CD4-positive, alpha-beta T cell treated with Interleukin-1 beta for 1 hour (primary cell): ENCODE measurements around the gene MXRA7.

Source experiments
- DNase-seq, 2 donors: peaks; one replicate each; pipeline ENCODE4 v3.0.0-alpha.2; 2020 to 2022

MXRA7 gene

DNA sequence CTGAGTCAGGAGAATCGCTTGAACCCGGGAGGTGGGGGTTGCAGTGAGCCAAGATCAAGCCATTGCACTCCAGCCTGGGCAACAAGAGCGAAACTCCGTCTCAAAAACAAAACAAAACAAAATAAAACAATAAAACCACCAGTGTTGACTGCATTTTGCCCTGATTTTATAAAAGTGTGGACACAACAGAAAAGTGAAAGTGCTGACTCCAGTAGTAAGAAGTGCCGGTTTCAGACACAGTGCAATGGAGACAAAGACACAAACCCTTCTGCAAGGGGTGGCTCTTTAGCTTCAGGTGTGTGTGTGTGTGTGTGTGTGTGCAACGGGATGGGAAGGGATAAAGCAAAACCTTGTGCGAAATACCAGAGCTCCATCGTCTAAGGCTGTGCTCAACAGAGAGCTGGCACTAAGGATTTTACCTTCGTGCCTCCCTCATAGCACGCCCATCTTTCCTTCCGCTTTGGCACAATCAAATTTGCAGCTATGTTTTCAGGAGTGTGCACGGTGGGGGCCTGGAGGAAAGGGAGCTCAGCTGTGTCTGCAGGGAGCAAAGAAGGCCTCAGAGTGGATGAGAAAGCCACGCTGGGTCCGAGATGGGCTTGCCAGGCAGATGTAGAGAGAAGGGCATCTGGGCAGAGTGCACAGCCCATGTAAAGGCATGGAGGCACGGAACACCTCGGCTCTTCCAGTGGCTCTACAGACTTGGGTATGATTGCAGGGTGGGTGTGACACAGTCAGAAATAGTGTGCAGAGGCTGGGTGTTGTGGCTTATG, 15.5 kb downstream of the MXRA7 start:
- DNase-seq, result no peak

DNA sequence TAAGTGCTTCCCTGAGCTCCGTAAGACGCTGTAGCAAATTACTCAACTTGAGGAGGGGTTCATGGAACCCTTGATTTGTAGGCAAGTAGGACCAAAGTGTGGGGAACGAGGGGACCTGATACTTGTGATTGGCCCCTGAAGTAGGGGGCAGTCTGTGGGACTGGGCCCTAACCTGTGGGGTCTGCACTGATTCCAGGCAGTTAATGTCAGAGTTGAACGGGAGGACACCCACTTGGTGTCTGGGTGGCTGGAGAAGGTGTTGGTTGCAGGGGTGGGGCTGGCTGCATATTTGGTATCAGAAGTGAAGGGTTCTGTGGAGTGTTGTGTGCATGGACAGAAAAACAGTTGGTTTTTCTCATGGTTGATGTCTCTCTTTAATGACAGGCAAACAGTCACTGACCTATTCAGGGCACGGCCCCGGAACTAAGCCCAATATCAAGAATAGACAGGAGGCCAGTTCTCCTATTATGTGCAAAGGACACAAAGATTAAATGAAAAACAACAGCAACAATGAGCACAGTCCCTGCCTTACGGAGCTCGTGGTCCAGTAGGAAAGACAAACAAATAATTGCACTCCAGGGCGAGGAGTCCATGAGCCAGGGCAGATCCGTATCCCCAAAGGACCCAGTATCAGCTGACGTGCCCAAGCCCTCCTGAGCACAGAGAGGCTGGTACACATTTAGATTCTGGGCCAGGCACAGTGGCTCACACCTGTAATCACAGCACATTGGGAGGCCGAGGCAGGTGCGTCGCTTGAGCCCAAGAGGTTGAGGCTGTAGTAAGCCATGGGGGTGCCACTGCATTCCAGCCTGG, 19.2 kb downstream of the MXRA7 start:
- no peak for DNase-seq

DNA sequence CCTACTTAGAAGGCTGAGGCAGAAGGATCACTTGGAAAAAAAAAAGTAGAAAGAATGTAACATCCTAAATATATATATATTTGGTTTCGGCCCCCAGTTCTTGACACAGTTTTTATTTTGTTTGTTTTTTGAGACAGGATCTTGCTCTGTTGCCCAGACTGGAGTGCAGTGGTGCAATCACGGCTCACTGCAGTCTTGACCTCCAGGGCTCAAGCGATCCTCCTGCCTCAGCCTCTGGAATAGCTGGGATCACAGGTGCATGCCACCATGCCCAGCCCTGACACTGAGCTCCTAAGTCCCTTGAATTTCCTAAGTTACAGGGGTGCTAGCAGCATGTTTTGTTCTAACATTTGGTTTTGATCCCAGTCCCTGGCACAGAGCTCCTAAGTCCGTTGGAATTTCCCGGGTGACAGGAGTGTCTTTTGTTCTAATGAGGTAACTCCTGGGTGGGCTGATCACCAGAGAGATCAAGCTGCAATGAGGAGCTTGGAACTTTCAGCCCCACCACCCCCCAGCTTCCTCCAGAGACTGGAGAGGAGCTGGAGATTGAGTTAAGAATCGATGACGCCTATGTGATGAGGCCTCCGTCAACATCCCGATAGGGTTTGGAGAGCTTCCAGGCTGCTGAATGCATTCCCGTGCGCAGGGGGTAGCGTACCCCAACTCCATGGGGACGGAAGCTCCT, 20.0 kb downstream of the MXRA7 start:
- no peak for DNase-seq

DNA sequence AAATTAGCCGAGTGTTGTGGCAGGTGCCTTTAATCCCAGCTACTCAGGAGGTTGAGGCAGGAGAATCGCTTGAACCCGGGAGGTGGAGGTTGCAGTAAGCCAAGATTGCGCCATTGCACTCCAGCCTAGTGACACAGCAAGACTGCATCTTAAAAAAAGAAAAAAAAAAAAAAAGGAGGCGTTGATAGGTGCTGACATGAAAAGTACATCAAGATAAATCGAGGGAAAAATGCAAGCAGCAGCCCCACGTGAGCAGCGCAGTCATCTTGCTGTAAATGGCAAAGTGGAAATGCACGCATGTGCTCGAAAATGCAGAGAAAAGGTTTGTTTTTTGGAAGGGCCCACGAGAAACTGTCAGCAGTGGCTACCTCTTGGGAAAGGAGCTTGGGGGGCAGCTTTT, 20.9 kb downstream of the MXRA7 start:
- no peak for DNase-seq

DNA sequence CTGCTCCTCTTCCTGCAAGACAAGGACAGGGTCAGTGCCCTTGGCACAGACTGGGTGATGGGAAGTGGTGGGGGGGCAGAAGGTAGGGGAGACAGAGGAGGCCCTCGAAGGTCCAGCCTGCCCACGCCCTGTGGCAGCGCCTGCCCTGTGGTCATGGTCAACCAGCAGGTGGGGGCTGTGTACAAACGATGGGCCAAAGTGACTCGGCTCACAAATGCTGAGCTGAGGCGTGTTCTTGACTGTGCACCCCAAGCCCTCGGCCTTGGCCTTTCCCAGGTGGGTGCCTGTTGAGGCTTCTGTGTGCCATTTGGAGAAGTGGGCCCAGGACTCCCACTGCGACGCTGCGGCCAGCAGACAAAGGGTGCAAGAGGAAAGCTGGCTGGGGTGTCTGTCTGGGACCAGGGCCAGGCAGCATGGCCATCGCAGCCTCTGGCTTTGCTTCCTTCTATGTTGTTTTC, 22.6 kb downstream of the MXRA7 start:
- no peak for DNase-seq

DNA sequence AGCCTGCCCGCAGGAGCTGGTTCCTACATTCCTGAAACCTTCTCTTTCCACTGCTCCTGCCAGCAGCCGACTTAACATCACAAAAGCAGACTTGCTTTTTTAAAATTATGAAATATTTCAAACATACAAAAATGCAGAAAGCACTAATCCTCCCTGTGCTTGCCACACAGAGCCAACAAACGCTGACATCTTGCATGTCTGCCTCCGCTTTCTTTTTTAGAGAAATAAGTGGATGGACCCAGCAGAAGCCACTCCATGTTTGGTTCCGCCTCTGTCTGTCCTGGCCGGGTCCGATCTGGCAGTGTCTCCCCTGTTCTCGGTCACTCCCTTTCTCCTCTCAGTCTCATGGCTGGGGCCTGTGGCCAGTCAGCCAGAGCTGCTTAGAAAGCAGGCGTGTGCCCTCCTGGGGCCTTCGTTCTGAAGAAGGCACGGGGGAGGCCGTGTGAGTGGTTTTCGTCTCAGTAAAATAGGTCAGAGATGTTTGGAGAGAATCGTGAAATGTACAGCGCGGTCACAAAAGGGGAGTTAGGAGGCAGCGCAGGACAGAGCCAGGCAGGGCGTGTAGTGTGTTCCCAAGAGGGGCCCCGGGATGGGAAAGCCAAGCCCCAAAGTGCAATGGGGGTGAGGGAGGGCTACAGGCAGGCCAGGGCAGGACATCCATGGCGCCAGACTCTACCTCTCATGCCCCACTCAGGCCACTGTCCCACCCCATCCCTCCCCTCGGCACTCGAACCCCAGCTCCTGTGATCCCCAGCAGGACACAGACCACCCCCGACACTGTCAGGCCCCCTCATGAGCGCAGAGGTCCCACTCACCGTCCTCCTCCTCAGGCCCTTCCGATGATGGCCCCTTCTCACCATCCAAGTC, 23.2 kb downstream of the MXRA7 start:
- DNase-seq, result no peak

DNA sequence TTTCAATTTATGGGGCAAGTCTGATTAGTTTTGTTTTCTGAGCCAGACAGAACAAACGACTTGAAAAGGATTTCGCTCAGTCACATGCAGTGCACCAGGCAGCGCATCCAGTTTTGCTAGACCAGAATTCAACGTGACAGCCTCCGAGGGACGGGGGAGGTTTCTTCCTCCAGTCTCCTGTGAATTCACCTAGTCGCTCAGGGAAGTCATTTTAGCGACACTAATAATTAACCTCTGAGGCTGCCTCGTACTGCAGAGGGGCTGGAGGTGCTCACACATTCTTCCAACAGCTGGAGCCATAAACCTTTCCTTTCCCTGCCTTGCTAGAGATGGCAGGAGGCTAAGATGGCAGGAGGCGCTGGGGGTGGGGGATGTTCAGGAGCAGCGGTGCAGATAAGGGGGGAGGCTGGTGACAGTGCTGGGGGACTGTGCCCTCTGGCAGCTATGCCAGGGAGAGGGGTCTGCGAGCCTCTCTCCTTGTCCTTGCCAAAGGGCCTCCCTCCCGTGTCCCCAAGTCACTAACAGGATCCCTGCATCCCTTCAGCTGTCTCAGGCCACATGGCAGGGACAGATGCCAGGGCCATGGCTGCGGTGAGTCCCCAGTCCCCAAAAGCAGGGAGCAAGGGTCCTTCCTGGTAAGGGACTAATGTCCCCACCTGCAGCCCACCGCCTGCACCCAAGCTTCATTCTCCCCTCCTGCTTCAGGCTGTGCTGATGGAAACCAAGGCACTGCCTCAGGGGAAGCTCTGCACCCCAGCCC, 24.0 kb downstream of the MXRA7 start:
- no peak for DNase-seq

DNA sequence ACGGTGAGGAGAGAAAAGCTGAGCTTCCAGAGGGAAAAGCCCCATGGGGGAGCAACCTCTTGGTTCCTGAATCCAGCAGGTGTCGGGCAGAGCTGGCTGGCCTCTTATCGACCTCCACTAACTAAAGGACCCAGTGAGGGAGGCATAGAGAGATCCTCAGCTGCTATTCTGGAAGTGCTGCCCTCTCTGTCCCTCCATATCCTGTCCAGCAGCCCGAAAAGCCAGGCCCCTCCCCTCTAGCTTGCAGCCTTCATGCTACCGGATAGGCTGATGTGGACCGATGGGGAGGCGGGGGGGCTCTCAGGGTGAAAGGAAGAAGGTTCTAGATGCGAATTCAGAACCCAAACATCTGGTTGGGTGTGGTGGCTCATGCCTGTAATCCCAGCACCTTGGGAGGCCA, 24.9 kb downstream of the MXRA7 start:
- DNase-seq, result no peak

DNA sequence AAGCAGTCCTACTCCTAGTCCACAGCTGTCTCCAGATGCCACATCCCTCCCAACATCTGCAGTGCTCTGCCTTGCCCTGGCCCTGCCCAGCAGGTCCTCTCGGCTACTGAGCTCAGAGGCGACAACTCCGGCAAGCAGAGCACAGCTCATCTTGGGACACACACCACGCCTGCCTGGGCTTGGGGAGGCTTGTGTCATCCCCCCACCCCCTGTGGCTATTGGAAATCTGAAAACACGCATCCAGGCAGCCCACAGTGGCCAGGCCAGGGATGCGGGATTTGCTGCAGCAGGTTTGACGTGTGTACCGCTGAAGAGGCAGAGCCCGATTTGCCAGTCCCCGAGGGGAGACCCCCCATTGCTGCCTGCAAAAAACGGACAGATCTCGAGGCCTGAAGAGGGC, 25.4 kb downstream of the MXRA7 start:
- no peak for DNase-seq

DNA sequence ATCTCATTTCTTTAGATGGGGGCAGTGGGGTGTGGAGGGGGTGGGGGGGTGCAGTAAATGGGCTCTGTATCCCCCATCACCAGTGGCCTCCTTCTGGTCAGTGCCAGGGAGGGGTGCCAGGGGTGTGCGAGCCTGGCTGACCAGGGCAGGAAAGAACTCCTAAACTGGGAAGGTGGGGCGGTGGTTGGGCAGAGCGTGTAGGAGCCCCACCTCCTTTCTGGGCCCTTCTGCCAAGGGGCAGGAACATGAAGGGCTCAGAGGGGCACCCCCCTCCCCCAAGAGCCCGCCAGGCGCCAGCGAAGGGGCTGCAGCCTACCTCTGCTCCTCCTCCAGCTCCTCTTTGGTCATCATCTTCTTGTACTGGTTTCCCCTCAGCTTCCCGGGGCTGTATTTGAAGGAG, 26.0 kb downstream of the MXRA7 start:
- no peak for DNase-seq

DNA sequence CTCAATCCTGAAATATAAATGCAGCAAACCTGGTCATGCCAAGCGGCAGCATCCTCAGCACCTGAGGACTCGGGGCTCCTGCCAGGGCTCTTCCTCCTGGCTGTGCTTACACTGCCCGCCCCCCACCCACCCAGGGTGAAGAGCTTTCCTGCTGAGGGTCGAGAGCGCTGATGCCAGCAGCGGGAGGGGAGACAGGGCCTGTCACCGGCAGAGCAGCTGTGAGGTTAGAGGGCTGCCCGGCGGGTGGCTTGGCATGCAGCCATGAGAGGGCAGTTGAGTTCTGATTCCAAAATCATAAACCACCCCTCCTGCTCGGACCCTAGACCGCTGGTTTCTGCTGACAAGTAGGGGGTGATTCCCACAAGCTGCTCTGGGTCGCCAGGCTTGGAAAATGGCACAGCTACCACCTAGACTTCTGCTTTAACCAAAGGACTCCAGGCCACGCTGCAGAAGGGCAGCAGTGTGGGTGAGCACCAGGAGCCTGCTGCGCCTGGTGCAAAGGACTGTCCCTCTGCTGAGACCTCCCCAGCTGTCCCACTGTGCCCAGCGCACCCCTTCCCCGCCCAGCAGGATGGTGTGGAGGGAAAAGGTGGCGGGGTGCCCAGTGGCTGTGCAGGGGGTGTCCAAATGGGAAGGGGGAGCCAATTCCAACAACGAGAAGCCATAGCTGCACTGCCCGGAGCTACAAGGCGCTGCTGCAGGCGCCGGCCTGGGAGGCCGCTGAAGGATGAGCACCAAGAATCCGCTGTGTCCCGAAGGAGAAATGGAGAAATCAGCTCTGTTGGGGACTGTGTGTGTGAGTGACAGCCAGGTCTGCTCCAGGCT, 26.6 kb downstream of the MXRA7 start:
- no peak for DNase-seq

DNA sequence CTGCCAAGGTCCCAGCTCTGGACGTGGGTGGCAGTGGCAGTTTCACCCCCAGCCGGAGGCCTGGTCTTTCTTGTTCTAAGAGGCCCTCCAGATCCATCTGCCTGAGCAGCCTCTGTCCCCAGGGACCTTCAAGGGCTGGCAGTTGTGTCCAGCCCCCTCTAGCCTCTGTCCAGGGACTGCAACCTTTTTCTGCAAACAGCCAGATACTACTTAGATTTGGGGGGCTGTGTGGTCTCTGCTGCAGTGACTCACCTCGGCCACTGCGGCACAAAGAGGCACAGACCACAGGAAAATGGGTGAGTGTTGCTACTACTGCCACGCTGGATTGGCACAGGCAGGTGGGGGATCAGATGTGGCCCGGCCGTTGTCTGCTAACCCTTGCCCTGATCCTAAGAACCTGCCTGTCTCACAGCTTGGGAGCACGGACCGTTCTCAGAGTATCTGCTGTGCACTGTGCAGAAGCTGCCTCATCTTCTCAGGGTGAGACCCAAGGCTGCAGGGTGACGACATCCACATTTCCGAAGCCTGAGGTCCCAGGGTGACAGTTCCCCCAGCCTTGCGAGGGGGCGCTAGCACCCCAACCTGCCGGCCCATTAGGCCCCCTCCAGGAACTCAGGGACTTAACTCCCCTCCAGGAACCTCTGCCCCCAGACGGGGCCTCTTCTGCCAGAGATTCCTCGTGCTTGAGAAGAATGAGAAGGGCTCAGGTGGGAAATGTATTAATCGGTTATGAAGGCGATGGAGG, 27.6 kb downstream of the MXRA7 start:
- DNase-seq, result no peak

DNA sequence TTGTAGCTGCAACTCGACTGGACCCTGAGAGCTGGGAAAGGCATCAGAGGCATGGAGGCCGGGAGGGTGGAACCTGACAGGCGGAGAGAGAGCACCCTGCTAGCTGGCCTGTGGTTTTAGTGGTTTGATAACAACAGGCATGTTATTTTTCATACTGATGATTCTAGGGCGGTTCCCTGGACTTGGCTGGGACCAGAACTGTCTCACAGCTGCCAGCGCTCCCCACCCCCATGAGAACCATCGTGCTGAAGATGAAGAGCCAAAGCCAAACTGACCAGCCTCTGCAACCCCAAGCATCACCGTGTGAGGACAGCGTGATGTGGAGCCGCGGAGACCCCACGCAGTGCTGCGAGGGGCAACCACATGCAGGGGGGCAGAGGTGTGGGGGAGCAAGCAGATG, 28.5 kb downstream of the MXRA7 start:
- DNase-seq, result no peak

DNA sequence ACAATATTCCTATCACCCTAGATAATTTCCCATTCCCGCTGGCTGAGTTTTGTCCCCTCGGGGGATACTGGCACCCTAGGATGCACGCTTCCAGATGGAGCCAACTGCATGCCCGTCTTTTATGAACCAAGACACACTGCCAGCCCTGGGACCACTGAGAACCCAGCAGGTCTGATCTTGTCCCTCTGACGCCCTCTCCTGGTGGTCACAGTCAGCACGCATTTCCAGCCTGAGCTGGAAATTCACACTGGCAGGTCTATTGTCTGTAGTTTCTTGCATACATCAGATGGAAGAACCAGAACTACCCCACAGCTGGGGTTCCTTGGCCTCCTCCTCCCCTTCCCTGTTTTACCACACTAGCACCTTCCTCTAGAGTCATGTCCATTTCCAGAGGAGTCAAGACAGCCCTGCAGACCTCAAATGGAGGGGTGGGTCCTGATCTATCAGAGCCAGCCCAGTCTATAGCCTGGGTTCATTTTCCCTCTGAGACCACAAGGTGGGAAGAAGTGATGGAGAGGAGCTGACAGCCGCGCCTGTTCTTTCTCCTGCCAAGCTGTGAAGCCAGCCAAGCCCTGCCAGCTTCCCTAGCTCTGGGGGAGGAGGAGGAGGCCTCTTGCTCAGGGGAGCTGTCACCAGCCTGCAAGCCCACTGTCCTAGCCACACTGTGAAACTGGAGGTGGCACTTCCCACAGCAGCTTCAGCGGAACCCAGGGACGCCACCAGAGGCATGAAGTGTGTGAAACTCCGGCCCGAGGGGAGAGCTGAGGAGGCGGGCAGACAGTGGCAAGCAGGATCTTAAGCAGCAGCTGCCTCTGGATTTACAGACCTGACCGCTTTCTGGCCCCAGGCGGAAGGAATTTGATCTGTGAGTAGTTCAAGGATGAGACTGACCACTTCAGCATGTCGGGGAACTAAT, 29.3 kb downstream of the MXRA7 start:
- peak; percentile 74 to 77 for DNase-seq

DNA sequence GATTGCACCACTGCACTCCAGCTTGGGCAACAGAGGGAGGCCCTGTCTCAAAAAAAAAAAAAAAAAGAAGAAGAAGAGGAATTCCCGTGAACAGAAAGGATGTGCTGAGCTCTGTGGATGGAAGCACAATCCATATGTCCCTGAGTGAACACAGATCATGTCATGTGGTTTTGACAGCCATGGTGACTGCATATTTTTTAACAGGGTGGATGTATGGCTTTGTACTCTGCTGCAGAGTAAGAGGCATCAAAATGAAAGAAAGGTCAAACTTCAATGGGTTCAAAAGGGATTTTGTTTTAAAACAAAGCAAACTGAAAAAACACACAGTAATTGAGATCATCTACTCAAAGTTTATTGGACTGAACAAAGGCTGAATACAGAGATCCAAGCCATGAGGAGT, 31.5 kb downstream of the MXRA7 start:
- DNase-seq, result no peak

DNA sequence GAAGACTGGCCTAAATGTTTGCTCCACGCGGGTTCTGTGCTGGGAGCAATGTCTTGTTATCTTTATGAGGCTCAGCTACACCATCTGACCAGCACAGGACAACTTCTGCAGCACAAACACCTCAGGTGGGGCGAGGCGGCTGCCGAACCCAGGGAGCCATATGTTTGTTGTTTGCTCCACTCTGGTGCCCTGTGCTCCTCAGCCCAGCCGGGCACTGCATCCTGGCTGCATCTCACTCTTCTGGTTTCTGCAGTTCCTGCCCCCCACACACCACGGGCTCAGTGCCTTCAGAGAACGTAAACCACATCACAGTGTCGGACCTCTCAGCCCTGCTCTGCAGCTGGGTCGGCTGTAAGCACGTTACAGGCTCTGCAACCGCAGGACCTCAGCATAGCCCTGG, 32.4 kb downstream of the MXRA7 start:
- peak; percentile 24 to 43 for DNase-seq

DNA sequence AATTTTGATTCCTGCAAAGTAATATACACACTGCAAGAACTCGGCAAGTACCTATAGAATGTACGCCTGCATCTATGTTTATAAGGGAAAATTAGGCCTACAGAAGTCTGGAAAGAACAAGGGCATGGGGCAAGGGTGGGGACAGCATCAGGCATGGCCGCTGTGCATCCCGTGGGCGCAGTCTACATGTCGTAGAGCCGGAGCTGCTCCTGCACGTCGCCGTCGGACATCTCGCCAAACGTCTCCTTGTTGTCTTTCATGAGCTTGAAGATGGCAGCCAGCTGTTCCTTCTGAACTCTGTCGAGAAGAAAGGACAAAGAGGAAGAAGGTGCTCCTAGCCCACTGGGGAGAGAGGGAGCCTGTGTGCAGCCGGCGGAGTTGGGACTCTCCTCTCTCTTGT, 33.4 kb downstream of the MXRA7 start:
- DNase-seq, result no peak

DNA sequence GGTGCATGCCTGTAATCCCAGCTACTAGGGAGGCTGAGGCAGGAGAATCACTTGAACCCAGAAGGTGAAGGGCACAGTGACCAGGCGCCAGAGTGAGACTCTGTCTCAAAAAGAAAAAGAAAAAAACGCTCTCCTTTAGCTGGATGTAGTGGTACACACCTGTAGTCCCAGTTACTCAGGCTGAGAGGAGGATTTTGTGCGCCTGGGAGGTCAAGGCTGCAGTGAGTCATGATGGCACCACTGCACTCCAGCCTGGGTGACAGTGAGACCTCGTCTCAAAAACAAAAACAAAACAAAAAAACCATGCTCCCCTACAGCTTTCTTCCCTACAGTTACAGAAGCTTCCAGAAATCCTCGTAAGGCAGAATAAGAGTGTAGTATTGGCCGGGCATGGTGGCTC, 34.1 kb downstream of the MXRA7 start:
- DNase-seq, result no peak

DNA sequence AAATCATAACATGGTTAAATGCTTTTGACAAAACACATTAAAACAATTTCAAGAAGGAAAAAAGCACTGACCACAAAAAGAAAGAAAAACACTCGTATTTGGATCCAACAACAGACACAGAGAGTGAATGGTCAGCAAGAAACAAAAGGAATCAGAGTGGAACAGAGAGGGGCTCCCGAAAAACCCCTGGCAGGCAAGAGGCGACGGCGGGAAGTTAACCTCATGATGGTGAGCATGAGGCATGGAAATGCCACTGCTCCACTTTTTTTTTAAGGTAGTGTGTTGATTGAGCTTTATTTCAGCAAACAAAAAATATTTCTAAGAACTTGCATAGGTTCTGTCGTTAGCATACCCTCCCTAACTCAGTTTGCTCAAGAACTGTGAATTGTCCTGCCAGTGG, 35.1 kb downstream of the MXRA7 start:
- no peak for DNase-seq
